DOHH2 (cell line): ENCODE data around the gene SMARCA4.

Source experiments
- EZH2phosphoT487 ChIP-seq: fragments of 200-600 bp; sonication (generic); IDR thresholded peaks from 2 replicates; pipeline ENCODE4 v1.6.1; 2017; ENCODE audit warnings: borderline replicate concordance, mild to moderate bottlenecking, antibody characterized with exemption, low read length, moderate library complexity, mixed read lengths
- TF ChIP-seq, protein P1 (sequence below): fragments of 200-600 bp; sonication (generic); IDR thresholded peaks from one replicate; pipeline ENCODE4 v1.5.1; 2014; ENCODE audit warnings: antibody characterized with exemption, mild to moderate bottlenecking, low read depth, low read length; ENCODE audit not compliant: poor library complexity, severe bottlenecking

DNA sequence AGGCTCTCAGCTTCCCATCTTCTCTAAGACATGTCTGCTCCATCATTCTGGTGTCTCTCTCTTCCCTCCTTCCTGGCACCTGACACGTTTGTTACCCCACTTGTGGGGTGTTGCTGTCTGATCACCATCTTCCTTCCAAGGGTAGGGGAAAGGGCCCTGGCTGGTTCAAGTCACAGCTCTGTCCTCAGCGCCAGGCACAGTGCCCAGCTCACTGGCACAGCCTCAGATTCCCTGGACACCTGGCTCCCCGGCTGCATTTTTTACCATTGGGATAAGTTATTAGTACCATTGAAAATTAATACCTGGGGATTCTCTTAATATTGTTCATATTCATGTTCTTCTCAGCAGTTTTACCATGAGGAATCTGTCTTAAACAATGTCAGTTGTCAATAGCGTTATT, 77.7 kb downstream of the SMARCA4 start:
- no peak for TF ChIP-seq EZH2phosphoT487
- TF ChIP-seq, protein P1, sequence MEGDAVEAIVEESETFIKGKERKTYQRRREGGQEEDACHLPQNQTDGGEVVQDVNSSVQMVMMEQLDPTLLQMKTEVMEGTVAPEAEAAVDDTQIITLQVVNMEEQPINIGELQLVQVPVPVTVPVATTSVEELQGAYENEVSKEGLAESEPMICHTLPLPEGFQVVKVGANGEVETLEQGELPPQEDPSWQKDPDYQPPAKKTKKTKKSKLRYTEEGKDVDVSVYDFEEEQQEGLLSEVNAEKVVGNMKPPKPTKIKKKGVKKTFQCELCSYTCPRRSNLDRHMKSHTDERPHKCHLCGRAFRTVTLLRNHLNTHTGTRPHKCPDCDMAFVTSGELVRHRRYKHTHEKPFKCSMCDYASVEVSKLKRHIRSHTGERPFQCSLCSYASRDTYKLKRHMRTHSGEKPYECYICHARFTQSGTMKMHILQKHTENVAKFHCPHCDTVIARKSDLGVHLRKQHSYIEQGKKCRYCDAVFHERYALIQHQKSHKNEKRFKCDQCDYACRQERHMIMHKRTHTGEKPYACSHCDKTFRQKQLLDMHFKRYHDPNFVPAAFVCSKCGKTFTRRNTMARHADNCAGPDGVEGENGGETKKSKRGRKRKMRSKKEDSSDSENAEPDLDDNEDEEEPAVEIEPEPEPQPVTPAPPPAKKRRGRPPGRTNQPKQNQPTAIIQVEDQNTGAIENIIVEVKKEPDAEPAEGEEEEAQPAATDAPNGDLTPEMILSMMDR: no peak
